ENCODE measurements around the gene TRAP1.

DNA sequence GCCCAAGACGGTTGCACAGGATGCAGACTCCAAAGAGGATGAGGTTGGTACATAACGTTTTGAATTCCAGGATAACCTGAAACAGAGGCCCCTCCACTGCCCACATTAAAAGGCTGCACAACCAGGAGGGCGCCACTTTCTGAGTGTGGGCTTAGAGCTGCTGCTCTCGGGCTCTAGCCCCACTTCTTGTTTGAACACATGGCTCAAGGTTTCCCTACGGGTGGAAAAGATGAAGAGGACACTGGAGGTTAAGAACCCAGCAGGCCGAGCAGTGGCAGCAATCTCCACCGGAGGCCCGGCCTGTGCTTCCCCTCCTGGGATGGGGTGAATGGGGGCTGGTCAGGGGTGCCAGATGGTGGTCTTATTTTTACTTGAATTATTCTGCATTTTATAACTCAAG, 8.0 kb upstream of the TRAP1 start:
- no peak for TF ChIP-seq POLR2A (IDR thresholded peaks at IDR 0.05)
- TF ChIP-seq, protein P1, sequence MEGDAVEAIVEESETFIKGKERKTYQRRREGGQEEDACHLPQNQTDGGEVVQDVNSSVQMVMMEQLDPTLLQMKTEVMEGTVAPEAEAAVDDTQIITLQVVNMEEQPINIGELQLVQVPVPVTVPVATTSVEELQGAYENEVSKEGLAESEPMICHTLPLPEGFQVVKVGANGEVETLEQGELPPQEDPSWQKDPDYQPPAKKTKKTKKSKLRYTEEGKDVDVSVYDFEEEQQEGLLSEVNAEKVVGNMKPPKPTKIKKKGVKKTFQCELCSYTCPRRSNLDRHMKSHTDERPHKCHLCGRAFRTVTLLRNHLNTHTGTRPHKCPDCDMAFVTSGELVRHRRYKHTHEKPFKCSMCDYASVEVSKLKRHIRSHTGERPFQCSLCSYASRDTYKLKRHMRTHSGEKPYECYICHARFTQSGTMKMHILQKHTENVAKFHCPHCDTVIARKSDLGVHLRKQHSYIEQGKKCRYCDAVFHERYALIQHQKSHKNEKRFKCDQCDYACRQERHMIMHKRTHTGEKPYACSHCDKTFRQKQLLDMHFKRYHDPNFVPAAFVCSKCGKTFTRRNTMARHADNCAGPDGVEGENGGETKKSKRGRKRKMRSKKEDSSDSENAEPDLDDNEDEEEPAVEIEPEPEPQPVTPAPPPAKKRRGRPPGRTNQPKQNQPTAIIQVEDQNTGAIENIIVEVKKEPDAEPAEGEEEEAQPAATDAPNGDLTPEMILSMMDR (IDR thresholded peaks at IDR 0.05): no peak

Measured in adrenal gland (tissue), 5 donors.